Measurements from ENCODE around the gene CCDC122. TPM values are rescaled to one million over a fixed set of nuclear protein-coding genes. Genes with fewer than 3 reads are reported as not detected.

Gene CCDC122
- total RNA-seq: 4.9 TPM
- long read RNA-seq, partial matches to known transcripts: 1 of 4 reads
- long read RNA-seq, other reads (novel, unspliced or antisense): 2 of 4 reads

DNA sequence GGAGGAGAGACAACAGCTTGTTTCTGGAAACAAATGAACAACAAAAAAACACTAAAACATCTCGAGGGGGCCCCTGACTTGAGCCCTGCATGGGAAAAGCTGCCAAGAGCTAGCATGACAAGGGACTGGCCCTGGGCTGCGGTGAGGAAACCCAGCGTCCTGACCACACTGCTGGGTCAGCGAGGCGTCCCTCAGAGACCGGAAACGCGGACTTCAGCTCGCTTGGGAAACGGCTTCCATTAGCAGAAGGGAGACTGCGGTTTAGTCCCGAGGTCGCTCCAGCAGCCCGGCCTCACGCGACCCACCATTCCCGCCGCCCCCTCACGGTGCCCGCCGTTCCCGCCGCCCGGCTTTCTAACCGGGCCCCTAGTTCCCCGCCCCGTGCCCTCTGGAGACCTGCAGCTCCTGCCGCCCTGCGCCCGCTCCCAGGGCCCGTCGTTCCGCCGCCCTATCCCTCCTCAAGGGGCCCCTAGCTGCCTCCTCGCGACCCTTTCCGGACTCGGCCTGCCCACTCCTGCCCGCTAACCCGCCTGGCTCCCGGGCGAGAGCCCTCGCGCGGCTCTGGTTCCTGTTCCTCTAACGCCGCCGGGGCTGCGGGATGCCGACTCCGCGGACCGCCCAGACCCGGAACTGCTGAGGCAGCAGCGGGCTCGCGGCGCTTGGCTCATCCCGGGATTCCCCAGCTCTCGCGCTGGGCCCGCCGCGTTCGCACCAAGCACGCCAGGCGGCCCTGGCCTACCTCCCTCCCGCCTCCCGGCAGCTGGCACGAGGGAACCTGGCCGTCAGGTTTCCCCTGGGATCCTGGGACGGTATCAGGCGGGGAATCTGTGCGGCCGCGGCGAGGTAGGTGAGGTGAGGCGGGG lies at the start of gene CCDC122:
TSS of gene CCDC122 (minus strand) at position 849 of the 863 bp plus-strand sequence. CDS start 10,364 bp downstream, outside the sequence.
- intact Hi-C loops (cut with DNase I): no loop called here
- TF ChIP-seq, protein P1, sequence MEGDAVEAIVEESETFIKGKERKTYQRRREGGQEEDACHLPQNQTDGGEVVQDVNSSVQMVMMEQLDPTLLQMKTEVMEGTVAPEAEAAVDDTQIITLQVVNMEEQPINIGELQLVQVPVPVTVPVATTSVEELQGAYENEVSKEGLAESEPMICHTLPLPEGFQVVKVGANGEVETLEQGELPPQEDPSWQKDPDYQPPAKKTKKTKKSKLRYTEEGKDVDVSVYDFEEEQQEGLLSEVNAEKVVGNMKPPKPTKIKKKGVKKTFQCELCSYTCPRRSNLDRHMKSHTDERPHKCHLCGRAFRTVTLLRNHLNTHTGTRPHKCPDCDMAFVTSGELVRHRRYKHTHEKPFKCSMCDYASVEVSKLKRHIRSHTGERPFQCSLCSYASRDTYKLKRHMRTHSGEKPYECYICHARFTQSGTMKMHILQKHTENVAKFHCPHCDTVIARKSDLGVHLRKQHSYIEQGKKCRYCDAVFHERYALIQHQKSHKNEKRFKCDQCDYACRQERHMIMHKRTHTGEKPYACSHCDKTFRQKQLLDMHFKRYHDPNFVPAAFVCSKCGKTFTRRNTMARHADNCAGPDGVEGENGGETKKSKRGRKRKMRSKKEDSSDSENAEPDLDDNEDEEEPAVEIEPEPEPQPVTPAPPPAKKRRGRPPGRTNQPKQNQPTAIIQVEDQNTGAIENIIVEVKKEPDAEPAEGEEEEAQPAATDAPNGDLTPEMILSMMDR (IDR thresholded peaks at IDR 0.05): no peak
- ATAC-seq (peak; percentile 94), DNase-seq (peak; percentile 94)
- Histone ChIP-seq H3K27ac (peak within 1 kb of the TSS; percentile 97), H3K27me3 (no peaks in the 10 kb centered on the region), H3K9me3 (no peaks in the 10 kb centered on the region), H3K4me1 (peaks cover 7% of the 10 kb centered on the region), H3K36me3 (no peaks in the 10 kb centered on the region), H3K4me3 (peak within 1 kb of the TSS; percentile 78)

DNA sequence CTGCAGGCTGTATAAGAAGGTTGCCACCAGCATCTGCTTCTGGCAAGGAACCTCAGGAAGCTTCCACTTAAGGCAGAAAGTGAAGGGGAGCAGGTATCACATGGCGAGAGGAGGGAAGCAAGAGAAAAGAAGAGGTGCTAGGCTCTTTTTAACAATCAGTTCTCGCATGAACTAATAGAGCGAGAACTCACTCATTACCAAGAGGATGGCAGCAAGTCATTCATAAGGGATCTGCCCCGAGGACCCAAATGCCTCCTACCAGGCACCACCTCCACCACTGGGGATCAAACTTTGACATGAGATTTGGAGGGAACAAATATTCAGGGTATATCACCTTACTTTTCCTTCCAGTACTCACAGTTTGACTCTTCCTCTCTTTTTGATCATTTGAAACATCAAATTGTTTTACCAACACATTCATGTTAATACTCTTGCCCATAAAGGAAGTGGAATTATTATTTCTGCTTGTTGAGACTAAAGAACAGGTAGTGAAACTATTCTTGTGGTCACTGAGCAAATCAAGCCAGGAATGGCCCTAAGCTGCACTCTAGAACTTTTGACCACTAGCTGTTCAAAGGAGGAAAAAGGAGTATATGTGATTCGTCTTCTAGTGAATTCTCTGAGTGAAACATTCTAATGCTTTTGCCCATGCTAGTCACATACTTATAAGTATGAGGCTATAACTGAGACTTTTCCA lies 45.2 kb upstream of the CCDC122 start:
- intact Hi-C loops (cut with DNase I): no loop called here
- Histone ChIP-seq H3K9me3 (no peaks in the 10 kb centered on the region), H3K27me3 (no peaks in the 10 kb centered on the region), H3K27ac (no peak overlapping the region), H3K36me3 (no peaks in the 10 kb centered on the region), H3K4me1 (no peaks in the 10 kb centered on the region), H3K4me3 (no peak overlapping the region)
- TF ChIP-seq, protein P1 (IDR thresholded peaks at IDR 0.05): no peak
- ATAC-seq (peak; percentile 75), DNase-seq (no peak)

DNA sequence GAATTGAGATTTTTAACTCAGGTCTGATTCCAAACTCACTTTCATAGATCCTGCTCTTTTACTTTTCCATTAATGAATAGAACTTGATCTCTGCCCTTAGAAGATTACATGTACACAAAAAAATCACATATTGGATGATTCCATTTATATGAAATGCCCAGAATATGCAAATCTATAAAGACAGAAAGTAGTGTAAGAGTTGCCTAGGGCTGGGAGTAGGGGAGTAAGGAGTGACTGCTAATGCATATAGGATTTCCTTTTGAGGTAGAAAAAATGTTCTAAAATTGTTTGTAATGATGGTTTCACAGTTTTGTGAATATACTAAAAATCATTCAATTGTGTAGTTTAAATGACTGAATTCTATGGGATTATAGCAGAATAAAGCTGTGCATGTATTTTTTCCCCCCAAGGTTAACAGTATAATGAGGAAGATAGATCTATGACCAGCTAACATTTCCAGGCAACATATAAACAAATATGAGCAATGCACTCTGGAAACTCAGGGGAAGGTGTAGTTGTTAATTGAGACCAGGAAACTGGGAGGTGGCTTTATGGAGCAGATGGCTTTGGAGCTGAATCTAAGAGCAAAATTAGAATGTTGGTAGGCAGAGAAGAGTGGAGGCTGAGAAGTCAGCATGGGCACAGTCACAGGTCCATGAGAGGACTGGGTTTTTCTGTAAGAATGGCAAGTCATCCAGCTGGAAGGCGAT lies 41.6 kb upstream of the CCDC122 start:
- TF ChIP-seq, protein P1 (IDR thresholded peaks at IDR 0.05): no peak
- no peak for DNase-seq
- no peak for ATAC-seq
- intact Hi-C loops (cut with DNase I): no loop called here
- Histone ChIP-seq H3K4me1 (no peaks in the 10 kb centered on the region), H3K27me3 (no peaks in the 10 kb centered on the region), H3K27ac (no peak overlapping the region), H3K4me3 (no peak overlapping the region), H3K9me3 (no peaks in the 10 kb centered on the region), H3K36me3 (no peaks in the 10 kb centered on the region)

DNA sequence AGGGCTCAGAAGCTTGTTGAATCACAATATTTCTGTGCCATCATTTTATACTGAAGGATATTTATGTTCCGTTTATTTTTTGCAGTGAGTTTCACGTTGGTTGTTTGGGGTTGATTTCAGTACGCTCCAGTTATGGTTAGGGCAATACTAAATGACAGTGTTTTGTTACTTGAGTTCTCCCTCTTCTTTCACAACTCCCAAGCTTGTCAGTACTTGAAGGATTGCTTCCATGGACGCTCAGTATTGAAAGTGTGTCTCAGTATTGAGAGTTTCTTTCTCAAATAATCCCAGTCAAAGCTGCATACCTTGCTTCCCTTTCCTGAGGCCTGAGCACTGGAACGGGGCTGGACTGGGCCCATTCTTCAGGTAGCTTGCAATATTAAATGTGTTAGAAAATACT lies 39.1 kb upstream of the CCDC122 start:
- Histone ChIP-seq H3K9me3 (no peaks in the 10 kb centered on the region), H3K27me3 (no peaks in the 10 kb centered on the region), H3K36me3 (no peaks in the 10 kb centered on the region), H3K27ac (no peak overlapping the region), H3K4me1 (no peaks in the 10 kb centered on the region), H3K4me3 (no peak overlapping the region)
- TF ChIP-seq, protein P1 (IDR thresholded peaks at IDR 0.05): no peak
- DNase-seq (no peak), ATAC-seq (no peak)
- intact Hi-C loops (cut with DNase I): no loop called here

DNA sequence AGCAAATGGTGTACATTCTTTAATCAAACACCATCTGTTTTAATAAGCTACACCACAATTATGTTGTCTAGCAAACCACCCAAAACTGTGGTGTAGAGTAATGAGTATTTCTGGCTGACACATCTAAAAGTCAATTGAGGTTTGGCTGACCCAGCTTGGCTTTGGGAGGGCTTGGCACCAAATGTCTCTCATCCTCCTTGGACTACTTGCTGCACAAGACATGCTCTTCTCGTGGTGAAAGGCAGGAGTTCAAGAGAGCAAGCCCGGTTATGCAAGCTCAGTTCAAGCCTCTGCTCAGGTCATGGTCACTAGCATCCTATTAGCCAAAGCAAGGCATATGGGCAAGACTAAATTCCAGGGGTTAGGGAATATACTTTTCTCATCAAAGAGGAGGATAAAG lies 37.3 kb upstream of the CCDC122 start:
- TF ChIP-seq, protein P1 (IDR thresholded peaks at IDR 0.05): no peak
- intact Hi-C loops (cut with DNase I): no loop called here
- Histone ChIP-seq H3K4me3 (no peak overlapping the region), H3K27me3 (no peaks in the 10 kb centered on the region), H3K9me3 (no peaks in the 10 kb centered on the region), H3K27ac (no peak overlapping the region), H3K36me3 (no peaks in the 10 kb centered on the region), H3K4me1 (no peaks in the 10 kb centered on the region)
- ATAC-seq: no peak
- DNase-seq: no peak

Data from upper lobe of right lung (tissue), 1 donor.